ENCODE results near the gene IRAK1.

IRAK1 gene

GRCh38 chrX:154019633-154020528 lies at the start of gene IRAK1:
Gene IRAK1, minus strand, starts transcription at chrX:154019902. Its CDS starts 90 bp downstream, at chrX:154019812.
- DNase-seq (ENCODE audit: low read depth) = peak; percentile 48

DNA sequence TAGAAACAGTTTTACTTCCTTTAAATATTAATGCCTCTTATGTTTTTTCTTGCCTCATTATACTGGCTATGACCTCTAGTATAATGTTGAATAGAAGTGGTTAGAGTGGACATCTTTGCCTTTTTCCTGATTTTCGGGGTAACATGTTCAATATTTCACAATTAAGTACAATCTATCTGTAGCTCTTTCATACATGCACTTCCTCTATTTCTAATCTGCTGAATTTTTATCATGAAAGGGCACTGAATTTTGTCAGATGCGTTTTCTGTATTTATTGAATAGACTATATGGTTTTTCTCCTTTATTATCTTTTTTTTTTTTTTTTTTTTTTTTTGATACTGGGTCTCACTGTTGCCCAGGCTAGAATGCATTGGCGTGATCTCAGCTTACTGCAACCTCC lies 48.9 kb upstream of the IRAK1 start:
- DNase-seq (ENCODE audit: low read depth) = no peak

GRCh38 chrX:154064637-154065435 lies 45.1 kb upstream of the IRAK1 start:
- DNase-seq (ENCODE audit: low read depth) = no peak

- DNase-seq (ENCODE audit: low read depth) = no peak
Observed at GRCh38 chrX:154063234-154063633, 43.5 kb upstream of the IRAK1 start.

- DNase-seq (ENCODE audit: low read depth) = no peak
Observed at GRCh38 chrX:154061801-154062200, 42.1 kb upstream of the IRAK1 start.

- DNase-seq (ENCODE audit: low read depth) = peak; percentile 54
Observed at GRCh38 chrX:154059729-154060245, 40.1 kb upstream of the IRAK1 start.

DNA sequence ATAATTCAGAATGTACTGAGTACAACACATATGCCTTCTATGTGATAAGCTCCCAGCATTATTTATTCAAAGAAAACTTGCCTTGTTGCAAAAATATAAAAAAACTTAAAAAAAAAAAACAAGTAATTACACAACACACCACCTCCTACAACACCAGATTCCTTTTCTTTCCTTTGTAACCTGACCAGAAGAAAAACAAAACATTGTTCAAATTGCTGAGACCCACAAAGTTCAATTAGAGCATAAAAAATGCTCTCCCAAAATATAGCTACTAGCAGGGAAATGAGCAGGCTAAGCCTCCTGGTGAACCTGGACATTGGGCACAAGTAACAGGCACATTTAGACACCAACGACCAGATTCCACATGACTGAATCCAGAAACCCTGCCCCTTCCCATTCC lies 39.5 kb upstream of the IRAK1 start:
- peak; percentile 32 for DNase-seq (ENCODE audit: low read depth)

GRCh38 chrX:154058214-154058997 lies 38.7 kb upstream of the IRAK1 start:
- no peak for DNase-seq (ENCODE audit: low read depth)

- no peak for DNase-seq (ENCODE audit: low read depth)
Observed at GRCh38 chrX:154057791-154058190, 38.1 kb upstream of the IRAK1 start.

DNA sequence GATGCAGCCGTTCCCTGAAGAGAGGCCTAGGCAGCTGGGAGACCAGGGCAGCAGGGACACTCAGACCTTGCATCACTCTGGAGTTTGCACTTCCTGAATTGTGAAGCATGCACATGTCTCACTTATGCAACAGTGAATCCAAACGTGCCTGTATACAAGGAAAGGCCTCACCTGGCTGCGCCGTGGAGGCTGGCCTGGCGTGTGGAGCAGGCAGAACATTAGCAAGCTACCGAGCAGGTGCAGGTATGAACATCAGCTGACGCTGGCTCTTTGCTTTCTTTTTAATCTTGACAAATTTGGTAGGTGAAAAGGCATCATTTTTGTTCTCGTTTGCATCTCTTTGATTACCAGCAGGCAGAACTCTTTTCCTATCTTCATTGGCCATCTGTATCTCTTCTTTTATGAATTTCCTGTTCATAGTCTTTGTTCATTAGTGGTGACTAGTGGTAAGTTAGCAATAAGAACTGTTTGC lies 37.1 kb upstream of the IRAK1 start:
- peak; percentile 64 for DNase-seq (ENCODE audit: low read depth)

GRCh38 chrX:154051201-154051810 lies 31.6 kb upstream of the IRAK1 start:
- DNase-seq (ENCODE audit: low read depth) = peak; percentile 48

DNA sequence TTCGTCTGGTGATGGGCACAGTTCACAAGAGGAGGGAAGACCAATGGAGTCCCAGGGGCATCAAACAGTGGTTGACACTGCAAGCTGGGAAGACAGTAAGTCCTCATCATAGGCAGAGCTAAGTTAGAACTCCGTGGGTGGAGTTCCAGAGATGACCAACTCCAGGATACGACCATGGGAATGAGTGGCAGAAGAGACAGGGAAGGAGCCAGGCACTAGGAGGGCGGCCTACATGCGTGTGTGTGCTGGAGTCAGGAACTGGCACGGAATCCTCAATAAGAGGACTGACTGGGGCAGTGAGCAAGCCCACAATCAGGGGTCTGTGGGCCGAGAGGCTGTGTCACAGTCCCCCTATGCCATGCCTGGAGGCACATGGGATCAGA lies 30.4 kb upstream of the IRAK1 start:
- no peak for DNase-seq (ENCODE audit: low read depth)

DNA sequence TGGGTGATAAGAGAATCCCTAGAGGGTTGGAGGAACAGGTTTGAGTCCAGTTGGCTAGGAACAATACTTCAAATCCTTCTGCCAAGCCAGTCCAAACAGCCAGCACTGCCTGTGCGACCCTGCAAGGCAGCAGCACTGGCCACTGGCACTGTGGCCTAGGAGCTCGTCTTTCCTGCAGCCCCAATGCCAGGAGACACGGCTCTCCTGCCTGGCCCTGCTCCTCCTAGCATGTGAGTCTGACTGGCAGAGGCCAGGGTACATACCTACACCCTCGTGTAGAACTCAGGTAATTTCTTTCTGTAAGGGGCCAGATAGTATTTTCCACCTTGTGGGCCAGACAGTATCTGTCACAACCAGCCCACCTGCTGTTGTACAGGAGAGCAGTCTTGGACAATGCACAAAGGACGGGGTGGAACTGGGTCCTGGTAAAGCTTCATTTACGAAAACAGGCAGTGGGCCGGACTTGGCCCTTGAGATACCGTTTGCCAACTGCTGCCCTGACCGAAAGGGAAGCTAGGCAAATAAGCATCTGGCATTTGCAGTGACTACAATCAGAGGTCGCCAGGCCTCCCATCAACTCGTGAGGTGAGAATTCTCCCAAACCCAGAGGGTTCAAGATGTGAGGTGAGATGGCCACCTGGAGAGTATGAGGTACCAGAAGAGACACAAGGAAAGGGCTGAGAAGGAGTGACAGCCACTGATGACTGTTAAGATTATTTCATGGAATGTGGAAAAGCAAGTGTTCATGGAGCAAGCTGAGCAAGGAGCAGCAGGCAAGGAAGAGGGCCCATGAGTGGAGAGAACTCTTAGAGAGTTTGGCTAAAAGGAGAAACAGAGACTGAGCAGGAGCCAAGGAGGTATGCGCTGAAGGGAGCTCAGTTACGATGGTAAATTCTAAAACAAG lies 29.8 kb upstream of the IRAK1 start:
- no peak for DNase-seq (ENCODE audit: low read depth)

DNA sequence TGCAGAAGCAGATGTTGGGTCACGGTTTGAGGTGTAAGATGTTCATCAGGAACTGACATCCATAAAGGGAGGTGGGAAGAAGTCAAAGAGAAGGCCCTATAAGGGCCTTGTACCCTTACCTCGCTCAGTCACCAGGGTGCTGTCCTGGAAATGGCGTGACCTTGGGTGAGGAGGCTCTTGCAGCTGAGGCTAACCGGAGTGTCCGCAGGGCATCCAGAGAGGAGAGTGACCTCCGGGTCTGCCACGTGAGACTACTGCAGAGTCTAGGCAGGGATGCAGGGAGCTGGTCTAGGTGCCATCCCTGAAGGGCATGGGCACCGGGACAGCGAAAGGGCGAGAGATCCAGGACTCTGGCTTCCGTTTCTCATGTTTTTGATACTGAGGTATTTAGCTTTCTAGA lies 28.7 kb upstream of the IRAK1 start:
- no peak for DNase-seq (ENCODE audit: low read depth)

DNA sequence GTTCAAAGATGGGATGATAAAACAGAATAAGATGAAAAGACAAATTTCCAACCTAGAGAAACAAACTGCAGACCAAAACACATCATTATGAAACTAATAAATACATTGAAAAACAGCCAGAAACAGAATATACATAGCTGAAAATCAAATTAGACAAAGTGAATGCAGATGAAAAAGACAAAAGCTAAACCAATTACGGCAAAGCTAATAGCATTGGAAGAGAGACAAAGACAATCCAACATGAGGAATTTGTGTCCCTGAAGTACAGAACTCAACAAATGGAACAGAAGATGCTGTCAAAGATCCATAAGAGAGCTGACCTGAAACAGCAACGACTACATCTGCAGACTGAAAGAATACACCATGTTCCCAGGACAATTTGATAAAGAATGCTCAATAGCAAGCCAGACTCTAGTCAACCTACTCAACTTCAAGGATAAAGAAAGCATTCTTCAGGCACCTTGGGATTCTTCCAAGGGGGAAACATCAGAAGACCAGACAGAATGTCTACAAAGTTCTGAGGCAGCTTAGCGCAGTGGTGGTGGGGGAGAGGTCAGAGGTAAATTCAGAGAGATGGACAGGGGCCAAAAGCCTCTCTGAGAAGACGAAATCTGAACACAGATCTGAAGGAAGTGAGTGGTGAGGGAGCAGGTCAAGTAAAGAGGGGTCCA lies 27.4 kb upstream of the IRAK1 start:
- DNase-seq (ENCODE audit: low read depth) = peak; percentile 48

DNA sequence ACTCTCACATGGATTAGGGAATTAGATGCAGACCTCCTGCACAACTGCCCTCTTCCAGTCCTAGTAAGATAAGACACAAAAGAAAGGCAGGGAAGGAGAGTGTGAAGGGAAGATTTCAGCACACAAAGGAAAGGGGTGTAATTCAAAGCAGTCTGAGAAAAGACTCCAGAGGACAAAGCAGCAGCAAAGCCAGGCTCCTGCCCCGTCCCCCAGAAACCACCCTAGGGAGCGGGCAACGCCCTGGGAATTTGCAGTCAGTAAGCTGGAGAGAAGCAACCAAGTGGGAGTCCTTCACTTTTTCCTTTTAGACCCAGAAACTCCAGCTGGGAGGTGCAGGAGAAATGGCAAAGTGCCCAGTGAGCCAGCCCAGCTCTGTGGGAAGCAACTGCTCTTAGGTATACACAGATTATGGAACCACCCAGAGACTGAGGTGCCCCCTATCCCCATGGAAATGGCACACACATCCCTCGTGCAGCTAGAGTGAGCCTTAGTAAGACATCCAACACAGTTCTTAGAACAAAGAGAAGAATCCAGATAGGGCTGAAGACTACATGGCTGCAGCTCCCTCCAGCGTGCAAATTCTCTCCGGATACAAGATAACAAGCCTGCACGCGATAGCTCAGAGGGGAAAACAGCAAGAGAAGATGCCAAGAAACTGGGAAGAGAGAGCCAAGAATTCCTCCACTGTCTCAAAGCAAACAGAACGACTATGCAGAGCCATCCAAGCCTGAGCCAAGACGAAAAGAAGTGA lies 26.5 kb upstream of the IRAK1 start:
- DNase-seq (ENCODE audit: low read depth) = peak; percentile 83

- no peak for DNase-seq (ENCODE audit: low read depth)
Observed at GRCh38 chrX:154044091-154044490, 24.4 kb upstream of the IRAK1 start.

GRCh38 chrX:154043003-154043763 lies 23.5 kb upstream of the IRAK1 start:
- peak; percentile 80 for DNase-seq (ENCODE audit: low read depth)
